DMS153 treated with DMSO at 0.1 percent for 48 hours (cell line): ENCODE results near the gene CEBPZ.

Experiments used
- DNase-seq: peaks from one replicate; lab custom pipeline; 2025; ENCODE audit not compliant: unreplicated experiment; lab: John Stamatoyannopoulos, UW

Gene CEBPZ

GRCh38 chr2:37181726-37182684, 49.4 kb downstream of the CEBPZ start:
- DNase-seq: no peak

- DNase-seq: no peak
These were observed 50.8 kb downstream of the CEBPZ start for GRCh38 chr2:37180640-37181039.

GRCh38 chr2:37180006-37180639, 51.3 kb downstream of the CEBPZ start:
- DNase-seq: no peak

GRCh38 chr2:37173741-37174140, 57.7 kb downstream of the CEBPZ start:
- DNase-seq: no peak

- no peak for DNase-seq
These were observed 59.8 kb downstream of the CEBPZ start for GRCh38 chr2:37171624-37171950.

GRCh38 chr2:37168217-37168981, 63.0 kb downstream of the CEBPZ start:
- peak; percentile 14 for DNase-seq

- no peak for DNase-seq
These were observed 63.7 kb downstream of the CEBPZ start for GRCh38 chr2:37167636-37168180.

GRCh38 chr2:37164757-37165156, 66.6 kb downstream of the CEBPZ start:
- DNase-seq: no peak

GRCh38 chr2:37156857-37157714, 74.3 kb downstream of the CEBPZ start, which contains the start of gene EIF2AK2:
Gene EIF2AK2 (minus strand): TSS chr2:37156980. CDS start chr2:37147806, 9,174 bp downstream.
- DNase-seq: peak; percentile 72

- peak; percentile 42 for DNase-seq
These were observed 75.1 kb downstream of the CEBPZ start for GRCh38 chr2:37156071-37156856.

- DNase-seq: no peak
These were observed 76.6 kb downstream of the CEBPZ start for GRCh38 chr2:37154785-37155184.

- no peak for DNase-seq
These were observed 78.2 kb downstream of the CEBPZ start for GRCh38 chr2:37153224-37153623.
